GM12891 (cell line): ENCODE results near the gene EPAS1.

Experiments used
- POLR2A ChIP-seq: IDR thresholded peaks from 2 replicates; pipeline ENCODE4 v1.6.1; 2011; ENCODE audit warnings: low read depth, low read length, control low read depth
- POLR2AphosphoS5 ChIP-seq: IDR thresholded peaks from 2 replicates; pipeline ENCODE4 v1.6.1; 2011; ENCODE audit warnings: low read depth, low read length, control low read depth

- no peak for TF ChIP-seq POLR2A
- no peak for TF ChIP-seq POLR2AphosphoS5
Observed at GRCh38 chr2:46366668-46367052, 69.5 kb downstream of the EPAS1 start.
